Activated CD4-positive, alpha-beta T cell treated with anti-CD3 and anti-CD28 coated beads for 1 hour (primary cell): ENCODE data around the gene ABCC11.
A peak's percentile ranks its signal among the peaks of the same experiment; 100 is the strongest.
"Not testable (repeated sequence)": the region's sequence is repeated elsewhere in the genome, so short reads cannot be mapped to it uniquely, and the experiment has no call there.

ENCODE experiments used
- DNase-seq: peaks from one replicate; pipeline ENCODE4 v3.0.0-alpha.2; 2020

ABCC11 gene

GRCh38 chr16:48194828-48195556, 52.3 kb downstream of the ABCC11 start:
- no peak for DNase-seq

GRCh38 chr16:48193846-48194245, 53.5 kb downstream of the ABCC11 start:
- no peak for DNase-seq

DNA sequence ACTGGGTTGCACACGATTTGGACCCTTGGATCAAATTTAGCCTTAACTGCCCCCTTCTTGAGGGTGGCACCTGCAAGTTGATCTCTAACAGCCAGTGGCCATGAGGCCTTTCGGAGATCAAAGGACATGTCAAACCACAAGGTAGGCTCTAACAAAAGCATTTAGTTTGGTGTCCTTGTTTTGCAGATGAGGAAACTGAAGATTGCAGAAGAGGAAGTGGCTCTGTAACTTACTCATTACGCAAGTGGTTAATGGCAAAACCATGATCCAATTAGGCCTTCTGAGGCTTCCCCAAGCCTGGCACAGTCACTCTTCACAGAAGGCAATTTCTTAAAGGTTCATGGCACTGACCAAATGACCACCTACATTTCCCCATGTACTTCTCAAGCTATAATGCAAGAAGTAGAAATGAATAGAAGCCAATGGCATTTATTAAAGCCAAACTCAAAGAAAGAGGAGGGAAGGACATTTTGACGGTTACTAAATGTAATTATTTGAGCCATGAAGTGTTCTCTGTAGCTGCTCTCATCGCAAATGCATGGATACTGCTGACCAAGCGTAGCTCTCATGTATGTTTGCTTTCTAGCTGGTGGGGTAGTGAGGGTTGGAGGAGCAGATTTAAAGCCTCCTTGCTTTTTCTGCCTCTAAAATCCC, 58.8 kb downstream of the ABCC11 start:
- DNase-seq: no peak

DNA sequence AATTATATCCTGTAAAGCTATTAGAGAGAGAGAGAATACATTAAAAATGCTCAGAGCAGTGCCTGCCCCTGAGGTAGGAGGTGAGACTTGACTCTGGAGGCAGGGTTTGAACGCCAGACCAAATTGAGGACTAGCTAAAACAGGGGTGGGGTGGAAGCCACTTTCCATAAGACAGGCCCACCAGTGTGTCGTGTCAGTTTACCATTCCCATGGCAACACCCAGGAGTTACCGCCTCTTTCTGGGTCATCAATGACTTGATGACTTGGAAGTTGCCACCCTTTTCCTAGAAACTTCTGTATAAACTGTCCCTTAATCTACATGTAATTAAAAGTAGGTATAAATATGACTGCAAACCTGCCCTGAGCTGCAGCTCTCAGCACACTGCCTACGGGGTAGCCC, 59.6 kb downstream of the ABCC11 start:
- no peak for DNase-seq

- no peak for DNase-seq
Observed at GRCh38 chr16:48184681-48185080, 62.7 kb downstream of the ABCC11 start.

DNA sequence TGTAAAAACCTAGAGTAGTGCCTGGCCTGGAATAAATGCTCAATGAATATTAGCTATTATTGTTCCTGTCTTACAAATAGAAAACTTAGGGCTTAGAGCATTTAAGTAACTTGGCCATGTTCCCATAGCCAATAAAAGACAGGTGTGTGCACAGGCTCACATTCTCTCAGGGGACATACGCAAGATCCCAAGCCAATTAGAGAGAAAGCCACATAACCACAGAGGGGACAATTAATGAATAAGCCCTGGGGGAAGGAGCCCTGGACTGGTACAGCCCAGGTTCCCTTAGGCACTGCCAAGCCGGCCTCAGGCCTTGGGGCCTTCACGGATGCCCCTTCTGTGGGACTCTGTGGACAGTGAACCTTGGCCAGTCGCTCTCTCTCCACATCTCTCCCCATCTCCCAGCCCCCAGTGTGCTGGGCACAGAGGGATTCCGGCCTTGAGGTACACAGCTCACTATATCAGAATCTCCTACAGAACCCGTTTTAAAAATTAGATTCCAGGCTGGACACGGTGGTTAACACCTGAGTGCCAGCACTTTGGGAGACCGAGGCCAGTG, 64.3 kb downstream of the ABCC11 start:
- no peak for DNase-seq

GRCh38 chr16:48181746-48182520, 65.4 kb downstream of the ABCC11 start:
- DNase-seq: not testable (repeated sequence)

- no peak for DNase-seq
Observed at GRCh38 chr16:48180868-48181480, 66.4 kb downstream of the ABCC11 start.

GRCh38 chr16:48176635-48177408, 70.5 kb downstream of the ABCC11 start:
- no peak for DNase-seq

- no peak for DNase-seq
Observed at GRCh38 chr16:48173889-48174288, 73.5 kb downstream of the ABCC11 start.

- no peak for DNase-seq
Observed at GRCh38 chr16:48172682-48173081, 74.7 kb downstream of the ABCC11 start.

DNA sequence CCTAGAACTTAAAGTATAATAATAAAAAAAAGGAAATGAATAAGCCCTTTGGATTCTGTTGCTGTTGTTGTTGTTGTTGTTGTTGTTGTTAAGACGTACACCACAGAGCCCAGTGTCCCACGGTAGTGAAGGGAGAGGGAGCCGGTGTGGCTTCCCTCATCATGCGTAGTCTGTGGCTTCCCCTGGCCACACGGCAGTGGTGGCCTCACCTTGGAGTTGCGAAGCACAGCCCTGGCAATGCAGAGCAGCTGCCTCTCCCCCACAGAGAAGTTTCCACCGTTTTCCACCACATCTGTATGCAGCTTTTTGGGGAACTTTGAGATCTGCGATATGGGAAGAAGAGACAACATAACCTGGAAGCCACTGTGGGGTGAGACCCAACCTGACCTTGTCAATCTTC, 77.4 kb downstream of the ABCC11 start:
- DNase-seq: no peak

DNA sequence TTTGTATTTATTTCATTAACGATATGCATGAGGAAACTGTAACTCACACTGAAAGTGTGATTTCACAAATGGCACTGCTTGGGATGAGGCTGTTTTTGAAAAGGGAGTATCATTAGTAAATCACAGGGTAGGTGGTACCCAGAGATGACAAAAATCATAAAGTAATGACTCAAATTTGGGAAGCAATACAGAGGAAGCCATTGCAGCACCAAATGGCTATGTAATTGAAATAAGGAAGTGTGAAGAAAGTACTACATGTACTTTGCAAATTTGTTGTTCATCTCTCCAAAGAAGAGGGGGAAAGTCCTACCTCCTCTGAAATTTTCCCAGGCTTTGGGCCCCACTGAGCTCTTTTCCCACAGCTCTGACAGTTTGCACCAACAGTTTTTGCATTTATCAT, 79.3 kb downstream of the ABCC11 start:
- no peak for DNase-seq

DNA sequence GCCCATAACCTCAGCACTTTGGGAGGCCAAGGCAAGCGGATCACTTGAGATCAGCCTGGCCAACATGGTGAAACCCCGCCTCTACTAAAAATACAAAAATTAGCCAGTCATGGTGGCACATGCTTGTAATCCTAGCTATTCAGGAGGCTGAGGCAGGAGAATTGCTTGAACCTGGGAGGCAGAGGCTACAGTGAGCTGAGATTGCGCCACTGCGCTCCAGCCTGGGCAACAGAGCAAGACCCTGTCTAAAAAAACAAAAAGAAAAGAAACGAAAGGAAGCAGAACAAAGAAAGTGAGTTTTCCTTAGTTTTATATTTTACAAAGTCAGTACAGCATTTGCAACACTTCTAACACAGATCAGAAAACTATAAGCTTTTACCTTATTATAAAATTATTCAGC, 80.7 kb downstream of the ABCC11 start:
- DNase-seq: not testable (repeated sequence)

- DNase-seq: no peak
Observed at GRCh38 chr16:48165961-48166578, 81.3 kb downstream of the ABCC11 start.

DNA sequence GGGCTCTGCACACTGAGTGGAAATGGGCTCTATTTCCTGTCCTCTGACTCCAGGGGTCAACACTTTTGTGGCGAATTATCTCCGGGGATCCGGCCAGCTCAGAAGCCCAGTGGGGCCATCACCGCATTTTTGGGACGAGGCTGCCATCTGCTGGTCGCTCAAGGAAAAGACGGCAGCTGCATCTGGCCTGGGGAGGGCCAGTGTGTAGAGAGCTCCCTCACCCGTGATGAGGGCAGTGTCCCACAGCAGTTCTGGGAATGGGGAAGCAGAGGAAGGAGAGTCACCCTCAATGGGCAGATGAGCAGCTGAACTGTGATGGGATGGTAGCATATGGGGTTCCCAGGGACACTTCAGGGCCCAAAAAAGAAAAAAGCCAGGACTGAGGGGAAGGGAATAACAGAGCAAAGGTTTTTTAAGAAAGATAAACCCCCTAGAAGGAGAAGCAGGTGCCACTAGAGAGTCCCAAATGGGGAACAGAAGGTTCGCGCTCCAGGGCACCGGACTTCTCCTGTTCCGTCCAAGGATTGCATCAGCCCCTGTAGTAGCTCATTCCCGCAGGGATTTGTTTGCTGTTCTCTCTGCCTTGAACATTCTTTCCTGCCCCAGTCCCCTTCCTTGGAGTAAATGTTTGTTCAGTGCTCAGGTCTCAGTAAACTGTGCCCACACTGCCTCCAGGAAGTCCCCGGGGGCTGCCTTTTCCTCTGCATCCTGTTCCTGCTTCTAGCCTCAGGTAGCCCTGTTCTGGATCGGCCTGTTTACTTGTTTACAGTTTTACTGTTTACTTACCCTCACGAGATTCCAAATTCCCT, 82.2 kb downstream of the ABCC11 start:
- DNase-seq: peak; percentile 52

DNA sequence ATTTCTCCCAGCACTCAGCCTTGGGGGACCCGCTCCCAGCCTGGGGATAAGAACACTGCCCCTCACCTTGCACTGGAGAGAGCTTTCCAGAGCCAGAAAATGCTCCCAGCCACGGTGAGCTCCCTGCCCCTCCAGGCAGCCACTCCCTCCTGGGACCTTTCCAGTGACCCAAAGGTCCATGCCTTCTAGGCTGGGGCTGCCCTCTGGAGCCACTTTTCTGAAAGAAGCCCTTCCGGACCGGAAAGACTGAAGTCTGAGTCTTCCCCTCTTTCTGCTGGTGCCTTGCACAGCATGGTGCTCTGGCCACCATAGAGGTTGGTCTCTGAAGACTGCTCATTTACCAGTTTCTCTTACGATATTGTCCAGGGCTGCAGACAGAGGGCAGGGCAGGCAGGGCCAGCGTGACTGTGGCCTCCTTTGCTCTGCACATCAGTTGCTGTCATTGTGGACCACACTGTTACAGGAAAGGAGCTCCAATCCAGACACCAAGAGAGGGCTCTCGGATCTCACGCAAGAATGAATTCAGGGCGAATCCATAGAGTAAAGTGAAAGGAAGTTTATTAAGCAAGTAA, 84.4 kb downstream of the ABCC11 start:
- DNase-seq: no peak

DNA sequence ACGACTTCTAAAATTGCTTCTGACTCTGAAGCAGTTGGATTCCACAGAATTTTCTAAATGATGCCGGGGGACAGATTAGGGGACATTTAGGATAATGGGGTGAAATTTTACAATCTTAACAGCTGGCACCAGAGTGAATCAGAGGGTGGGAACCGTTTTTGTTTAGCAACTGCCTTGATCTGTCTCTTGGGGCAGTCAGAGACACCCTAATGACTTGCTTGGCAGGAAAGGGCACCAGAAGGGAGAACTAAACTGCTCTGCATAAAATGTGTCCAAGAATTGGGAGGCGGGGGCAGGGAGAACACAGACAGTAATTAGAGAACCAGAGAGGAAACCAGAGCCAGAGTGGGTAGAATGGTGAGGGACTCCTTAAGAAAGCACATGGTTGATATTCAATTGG, 85.4 kb downstream of the ABCC11 start:
- no peak for DNase-seq

DNA sequence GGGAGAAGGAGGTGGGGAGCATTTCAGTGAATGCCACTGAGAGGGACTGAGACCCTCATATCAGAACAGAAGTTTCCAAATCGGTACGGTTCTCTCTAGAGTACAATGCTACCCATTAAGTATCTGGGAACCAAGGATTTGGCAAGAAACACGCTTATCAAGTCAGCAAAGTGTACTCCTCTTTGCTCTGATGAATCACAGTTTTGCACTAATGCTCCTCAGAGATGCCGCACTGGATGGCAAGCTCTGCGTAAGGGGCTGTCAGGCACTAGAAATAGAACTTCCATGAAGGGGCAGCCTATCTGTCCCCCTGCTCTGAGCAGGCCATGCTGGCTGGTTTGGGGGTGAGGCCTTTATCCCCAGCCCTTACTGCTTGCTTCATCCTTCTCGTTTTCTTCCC, 86.8 kb downstream of the ABCC11 start:
- no peak for DNase-seq

GRCh38 chr16:48158296-48158695, 89.0 kb downstream of the ABCC11 start:
- DNase-seq: no peak

DNA sequence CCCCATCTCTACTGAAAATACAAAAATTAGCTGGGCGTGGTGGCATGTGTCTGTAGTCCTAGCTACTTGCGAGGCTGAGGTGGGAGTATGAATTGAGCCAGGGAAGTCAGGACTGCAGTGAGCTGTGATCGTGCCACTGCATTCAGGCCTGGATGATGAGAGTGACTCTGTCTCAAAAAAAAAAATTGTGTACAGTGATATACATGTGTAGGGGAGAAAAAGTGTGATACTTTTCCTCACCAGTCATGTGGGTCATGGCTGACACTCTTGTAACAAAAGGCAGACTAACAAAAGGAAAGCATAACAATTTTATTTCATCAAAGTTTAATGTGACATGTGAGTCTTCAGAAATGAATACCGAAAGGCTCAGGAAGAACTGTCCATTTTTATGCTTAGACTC, 89.5 kb downstream of the ABCC11 start:
- DNase-seq: no peak
